ENCODE measurements around the gene ZNF592. TPM values are rescaled to one million over a fixed set of nuclear protein-coding genes. Genes with fewer than 3 reads are reported as not detected.

Gene ZNF592
- total RNA-seq, 1 experiment from 2014 or later = 2.1 TPM

- no peak for DNase-seq (ENCODE audit: low read depth)
These were observed 107.4 kb downstream of the ZNF592 start for GRCh38 chr15:84855765-84856164.

Other genes starting within 250 kb of the ZNF592 start
- gene ZSCAN2, start 147.6 kb upstream of the ZNF592 start, total RNA-seq (2014; rRNA removed; shearing (Covaris generic)) = 6.4 and 9.9 TPM in 2 replicates
- gene WDR73, start 94.3 kb upstream of the ZNF592 start, total RNA-seq (2014; rRNA removed; shearing (Covaris generic)) = 19.3 and 42.7 TPM in 2 replicates
- 0.30 and 3.4 TPM in 2 replicates for gene NMB, start 90.4 kb upstream of the ZNF592 start, total RNA-seq (2014; rRNA removed; shearing (Covaris generic))
- 109 and 150 TPM in 2 replicates for gene SEC11A, start 32.5 kb upstream of the ZNF592 start, total RNA-seq (2014; rRNA removed; shearing (Covaris generic))
- 0.11 and 0.24 TPM in 2 replicates for gene ALPK3, start 68.8 kb downstream of the ZNF592 start, total RNA-seq (2014; rRNA removed; shearing (Covaris generic))
- not detected in 2 replicates for gene SLC28A1, start 136.1 kb downstream of the ZNF592 start, total RNA-seq (2014; rRNA removed; shearing (Covaris generic))
- 3.7 and 4.9 TPM in 2 replicates for gene PDE8A, start 233.3 kb downstream of the ZNF592 start, total RNA-seq (2014; rRNA removed; shearing (Covaris generic))

Measured in Daoy (cell line).